Measurements from ENCODE around the gene FRY. TPM values are rescaled to one million over a fixed set of nuclear protein-coding genes. Genes with fewer than 3 reads are reported as not detected.
A peak's percentile ranks its signal among the peaks of the same experiment; 100 is the strongest.

FRY gene
- total and polyA plus RNA-seq, 11 donors: 21.6 to 237 (median 165) TPM

DNA sequence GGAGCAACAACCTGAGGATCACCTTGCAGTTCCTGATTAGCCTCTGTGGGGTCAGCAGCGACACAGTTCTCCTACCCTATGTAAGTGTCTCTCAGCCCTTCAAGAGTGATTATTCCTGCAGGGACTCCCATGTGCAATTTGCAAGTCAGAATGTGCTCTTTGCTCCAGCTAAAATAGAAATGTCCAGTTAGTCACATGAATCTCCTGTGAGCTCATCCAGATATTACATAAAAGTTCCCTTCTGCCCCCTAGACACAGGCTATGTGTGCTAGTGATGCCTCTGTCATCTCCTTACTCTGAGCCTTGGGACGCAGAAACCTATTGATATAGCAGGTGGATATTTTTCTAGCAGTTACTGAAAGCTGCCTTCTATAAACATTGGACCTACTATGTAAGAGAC lies 178.1 kb downstream of the FRY start:
- no peak for TF ChIP-seq POLR2A (IDR thresholded peaks at IDR 0.05)
- TF ChIP-seq, protein P1, sequence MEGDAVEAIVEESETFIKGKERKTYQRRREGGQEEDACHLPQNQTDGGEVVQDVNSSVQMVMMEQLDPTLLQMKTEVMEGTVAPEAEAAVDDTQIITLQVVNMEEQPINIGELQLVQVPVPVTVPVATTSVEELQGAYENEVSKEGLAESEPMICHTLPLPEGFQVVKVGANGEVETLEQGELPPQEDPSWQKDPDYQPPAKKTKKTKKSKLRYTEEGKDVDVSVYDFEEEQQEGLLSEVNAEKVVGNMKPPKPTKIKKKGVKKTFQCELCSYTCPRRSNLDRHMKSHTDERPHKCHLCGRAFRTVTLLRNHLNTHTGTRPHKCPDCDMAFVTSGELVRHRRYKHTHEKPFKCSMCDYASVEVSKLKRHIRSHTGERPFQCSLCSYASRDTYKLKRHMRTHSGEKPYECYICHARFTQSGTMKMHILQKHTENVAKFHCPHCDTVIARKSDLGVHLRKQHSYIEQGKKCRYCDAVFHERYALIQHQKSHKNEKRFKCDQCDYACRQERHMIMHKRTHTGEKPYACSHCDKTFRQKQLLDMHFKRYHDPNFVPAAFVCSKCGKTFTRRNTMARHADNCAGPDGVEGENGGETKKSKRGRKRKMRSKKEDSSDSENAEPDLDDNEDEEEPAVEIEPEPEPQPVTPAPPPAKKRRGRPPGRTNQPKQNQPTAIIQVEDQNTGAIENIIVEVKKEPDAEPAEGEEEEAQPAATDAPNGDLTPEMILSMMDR (IDR thresholded peaks at IDR 0.05): peak in 1 of 12 donors; percentile 5
- intact Hi-C loops (cut with DNase I): loop anchor here in 3 of 10 donors (10.0 kb wide), 2 partner anchors 55 to 185 kb away; no protein-coding TSS in a partner anchor
- Histone ChIP-seq H3K4me3 (no peak overlapping the region), H3K4me1 (peaks cover 3 to 60% (median 25%) of the 10 kb centered on the region in 12 donors), H3K9me3 (no peaks in the 10 kb centered on the region), H3K36me3 (peaks cover 0 to 76% (median 64%) of the 10 kb centered on the region in 9 donors), H3K27ac (peak overlapping the region in 10 of 12 donors; percentile 18 to 79 (median 66)), H3K27me3 (no peaks in the 10 kb centered on the region)
- WGBS, 4 donors: 51 to 63% (median 57%) methylated on average over 2 of the region's 2 CpGs
- DNase-seq (no peak), ATAC-seq (peak; percentile 75 to 76 (median 76))

- Histone ChIP-seq H3K27ac (peak overlapping the region in 11 of 12 donors; percentile 18 to 79 (median 64)), H3K4me1 (peaks cover 3 to 59% (median 25%) of the 10 kb centered on the region in 12 donors), H3K27me3 (no peaks in the 10 kb centered on the region), H3K4me3 (no peak overlapping the region), H3K36me3 (peaks cover 0 to 81% (median 67%) of the 10 kb centered on the region in 9 donors), H3K9me3 (no peaks in the 10 kb centered on the region)
- ATAC-seq (no peak), DNase-seq (no peak)
- no peak for TF ChIP-seq POLR2A (IDR thresholded peaks at IDR 0.05)
- TF ChIP-seq, protein P1 (IDR thresholded peaks at IDR 0.05): no peak
- intact Hi-C loops (cut with DNase I): loop anchor here in 1 of 10 donors (10.0 kb wide), 1 partner anchor 55 kb away; no protein-coding TSS in a partner anchor
These were observed 178.5 kb downstream of the FRY start for GRCh38 chr13:32210101-32210500.

- WGBS, 4 donors: 40 to 60% (median 57%) methylated on average over 3 of the region's 3 CpGs
- Histone ChIP-seq H3K36me3 (peaks cover 0 to 98% (median 76%) of the 10 kb centered on the region in 9 donors), H3K4me3 (no peak overlapping the region), H3K9me3 (no peaks in the 10 kb centered on the region), H3K27me3 (no peaks in the 10 kb centered on the region), H3K4me1 (peaks cover 0 to 43% (median 19%) of the 10 kb centered on the region in 12 donors), H3K27ac (peak overlapping the region in 11 of 12 donors; percentile 39 to 79 (median 64))
- TF ChIP-seq POLR2A (IDR thresholded peaks at IDR 0.05): no peak
- TF ChIP-seq, protein P1 (IDR thresholded peaks at IDR 0.05): no peak
- intact Hi-C loops (cut with DNase I): loop anchor here in 1 of 10 donors (10.0 kb wide), 1 partner anchor 57 kb away; no protein-coding TSS in a partner anchor
- DNase-seq (peak in 3 of 5 donors; percentile 31 to 43 (median 38)), ATAC-seq (peak; percentile 72 to 85 (median 83))
These were observed 180.2 kb downstream of the FRY start for GRCh38 chr13:32211813-32212212.

DNA sequence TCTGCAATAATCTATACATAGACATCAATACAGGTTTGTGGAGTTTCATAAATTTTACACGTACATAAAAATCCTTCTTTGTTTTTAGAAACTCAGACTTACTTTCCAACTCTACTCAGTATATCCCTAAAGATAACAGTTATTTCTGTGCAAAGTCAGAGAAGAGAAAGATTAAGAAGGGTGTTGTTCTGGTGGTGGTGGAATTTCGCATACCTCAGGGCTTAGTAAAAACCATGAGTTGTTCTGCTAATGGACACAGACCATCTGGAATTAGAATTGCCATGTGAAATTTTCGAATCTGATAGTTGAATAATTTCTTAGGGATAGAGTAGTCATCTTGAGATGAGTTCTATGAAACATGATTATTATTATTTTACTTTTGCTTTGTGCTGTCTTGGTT lies 180.8 kb downstream of the FRY start:
- no peak for TF ChIP-seq POLR2A (IDR thresholded peaks at IDR 0.05)
- TF ChIP-seq, protein P1 (IDR thresholded peaks at IDR 0.05): no peak
- DNase-seq (no peak), ATAC-seq (peak in 2 of 4 donors; percentile 18 to 54)
- peaks cover 0 to 43% (median 19%) of the 10 kb centered on the region in 12 donors for H3K4me1 ChIP-seq
- H3K4me3 ChIP-seq: no peak overlapping the region
- peak overlapping the region in 10 of 12 donors; percentile 8 to 79 (median 66) for H3K27ac ChIP-seq
- peaks cover 0 to 99% (median 76%) of the 10 kb centered on the region in 9 donors for H3K36me3 ChIP-seq
- WGBS, 4 donors: 53 to 61% (median 55%) methylated on average over 3 of the region's 3 CpGs
- no peaks in the 10 kb centered on the region for H3K27me3 ChIP-seq
- intact Hi-C loops (cut with DNase I): loop anchor here in 1 of 10 donors (10.0 kb wide), 1 partner anchor 58 kb away; no protein-coding TSS in a partner anchor
- H3K9me3 ChIP-seq: no peaks in the 10 kb centered on the region

Data from heart left ventricle (tissue), 16 donors.